Thyroid gland (tissue), 4 donors: ENCODE data around the gene RPS15. TPM values are rescaled to one million over a fixed set of nuclear protein-coding genes. Genes with fewer than 3 reads are reported as not detected.

ENCODE experiments used
- DNase-seq, 2 donors: peaks; one replicate each; pipeline ENCODE4 v3.0.0-alpha.2; 2019
- H3K27ac ChIP-seq, 3 donors: fragments of 200-600 bp; sonication (generic); 1 replicate in 2 of 3; 2 replicates in 1 of 3; pipeline ENCODE4 v1.5.1; 2016 to 2019; ENCODE audit warnings: mild to moderate bottlenecking in 1 of 3, moderate library complexity in 1 of 3
- H3K27me3 ChIP-seq: fragments of 200-600 bp; sonication (generic); one replicate; pipeline ENCODE4 v1.5.1; 2019
- H3K36me3 ChIP-seq, 2 donors: fragments of 200-600 bp; sonication (generic); one replicate each; pipeline ENCODE4 v1.5.1; 2016 to 2019
- H3K4me1 ChIP-seq, 2 donors: fragments of 200-600 bp; sonication (generic); one replicate each; pipeline ENCODE4 v1.5.1; 2017 to 2019
- H3K4me3 ChIP-seq, 3 donors: fragments of 200-600 bp; sonication (generic); replicated peaks in 1 of 3; 1 replicate in 2 of 3; 2 replicates in 1 of 3; pipeline ENCODE4 v1.5.1; 2016; ENCODE audit warnings: mild to moderate bottlenecking in 1 of 3
- H3K9me3 ChIP-seq: fragments of 200-600 bp; sonication (generic); one replicate; pipeline ENCODE4 v1.5.1; 2017
- CTCF ChIP-seq, 6 experiments: fragments of 200-600 bp in 3 of 6; fragments of 450-650 bp in 3 of 6; sonication (generic) in 3 of 6; IDR thresholded peaks; one replicate each; pipeline ENCODE4 v1.5.1; 2016 to 2019; ENCODE audit warnings: antibody characterized with exemption in 6 of 6, mild to moderate bottlenecking in 2 of 6, inconsistent platforms in 1 of 6, moderate library complexity in 1 of 6
- POLR2A ChIP-seq, 2 donors: fragments of 450-650 bp; IDR thresholded peaks; one replicate each; pipeline ENCODE4 v1.6.1; 2017; ENCODE audit warnings: antibody characterized with exemption in 2 of 2, mild to moderate bottlenecking in 2 of 2, moderate library complexity in 1 of 2
- WGBS, 2 donors: methylation state at CpG; one replicate each; pipeline ENCODE4 v1.1.5; 2017; 5-methylcytosine and 5-hydroxymethylcytosine counted together
- intact Hi-C: fragments of 100-400 bp; cut with DNase I; formaldehyde crosslinking; loops from one replicate; pipeline ENCODE4 v1.15.1; 2023
- total RNA-seq, 4 donors: library from RNA; depleted of rRNA; stranded (reverse); fragments of >200 nt; gene quantifications; one replicate each; pipeline ENCODE4 v1.2.3, GENCODE V29; 2016

The RPS15 gene
- 1,000 to 10,000 TPM; 1,760 to 2,977 (median 2,488) TPM for total RNA-seq

GRCh38 chr19:1438035-1438932, at the start of gene RPS15:
Gene RPS15 (plus strand): TSS chr19:1438396. CDS start chr19:1438426, 30 bp downstream.
- 4 to 5% methylated on average over 24 to 46 of the region's 100 CpGs for WGBS, 2 donors
- intact Hi-C loops = no loop called here
- Histone ChIP-seq H3K4me1 (peaks cover 9 to 18% of the 10 kb centered on the region in 2 donors), H3K36me3 (peaks cover 42 to 45% of the 10 kb centered on the region in 2 donors), H3K9me3 (no peaks in the 10 kb centered on the region), H3K4me3 (peak within 1 kb of the TSS; percentile 61 to 95 (median 63)), H3K27me3 (no peaks in the 10 kb centered on the region), H3K27ac (peak within 1 kb of the TSS; percentile 82 to 94 (median 93))
- TF ChIP-seq CTCF (IDR thresholded peaks at IDR 0.05) (peak; percentile 80 to 98 (median 92)), POLR2A (IDR thresholded peaks at IDR 0.05) (peak; percentile 20 to 92)
- peak; percentile 91 to 94 for DNase-seq

DNA sequence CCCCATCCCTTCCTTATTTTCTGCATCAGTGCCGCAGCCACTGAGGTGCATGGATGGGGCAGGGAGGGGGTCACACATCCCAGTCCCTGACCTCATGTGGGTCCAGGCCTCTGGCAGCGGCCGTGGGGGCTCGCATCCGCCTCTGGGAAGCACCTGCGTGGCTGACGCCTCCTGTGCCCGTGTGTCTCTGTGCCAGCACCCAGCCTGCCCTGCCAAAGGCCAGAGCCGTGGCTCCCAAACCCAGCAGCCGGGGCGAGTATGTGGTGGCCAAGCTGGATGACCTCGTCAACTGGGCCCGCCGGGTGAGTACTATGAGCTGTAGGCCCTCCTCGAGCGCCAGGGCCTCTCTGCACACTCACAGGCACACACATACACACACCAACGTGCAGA, 49.6 kb upstream of the RPS15 start:
- H3K4me1 ChIP-seq = peaks cover 11 to 18% of the 10 kb centered on the region in 2 donors
- no peak overlapping the region for H3K4me3 ChIP-seq
- TF ChIP-seq CTCF (IDR thresholded peaks at IDR 0.05) (no peak), POLR2A (IDR thresholded peaks at IDR 0.05) (no peak)
- H3K36me3 ChIP-seq = peaks cover 38% of the 10 kb centered on the region in 2 donors
- H3K9me3 ChIP-seq = no peaks in the 10 kb centered on the region
- WGBS, 2 donors = 89 to 97% methylated on average over 5 to 11 of the region's 17 CpGs
- H3K27ac ChIP-seq = no peak overlapping the region
- H3K27me3 ChIP-seq = no peaks in the 10 kb centered on the region
- intact Hi-C loops = no loop called here
- DNase-seq = no peak

GRCh38 chr19:1389033-1389940, 48.9 kb upstream of the RPS15 start:
- H3K36me3 ChIP-seq = peaks cover 38% of the 10 kb centered on the region in 2 donors

DNA sequence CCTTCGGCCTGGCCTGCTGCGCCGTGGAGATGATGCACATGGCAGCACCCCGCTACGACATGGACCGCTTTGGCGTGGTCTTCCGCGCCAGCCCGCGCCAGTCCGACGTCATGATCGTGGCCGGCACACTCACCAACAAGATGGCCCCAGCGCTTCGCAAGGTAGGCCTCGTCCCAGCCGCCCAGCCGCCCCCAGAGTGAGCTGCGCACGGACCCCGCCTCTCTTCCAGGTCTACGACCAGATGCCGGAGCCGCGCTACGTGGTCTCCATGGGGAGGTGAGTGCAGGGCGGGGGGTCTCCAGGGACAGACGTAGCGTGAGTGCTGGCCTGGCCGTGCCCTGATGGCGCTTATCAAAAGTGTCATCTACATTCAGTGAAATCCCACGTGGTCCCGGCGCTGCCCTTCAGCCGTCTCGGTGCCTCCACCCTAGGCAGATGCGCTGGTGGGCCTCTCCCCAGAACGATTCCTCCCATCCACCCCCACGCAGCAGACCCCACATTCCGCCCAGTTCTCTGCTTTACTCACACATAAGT, 47.2 kb upstream of the RPS15 start:
- Histone ChIP-seq H3K27ac (no peak overlapping the region), H3K9me3 (no peaks in the 10 kb centered on the region), H3K27me3 (no peaks in the 10 kb centered on the region), H3K36me3 (peaks cover 38 to 41% of the 10 kb centered on the region in 2 donors), H3K4me3 (no peak overlapping the region), H3K4me1 (peaks cover 0 to 3% of the 10 kb centered on the region in 2 donors)
- intact Hi-C loops = no loop called here
- TF ChIP-seq POLR2A (IDR thresholded peaks at IDR 0.05) (no peak), CTCF (IDR thresholded peaks at IDR 0.05) (no peak)
- WGBS, 2 donors = 96% methylated on average over 31 to 42 of the region's 42 CpGs
- no peak for DNase-seq

More at GRCh38 chr19:1389033-1389940, 48.9 kb upstream of the RPS15 start:
- 95% methylated on average over 38 to 39 of the region's 39 CpGs for WGBS, 2 donors
- no peaks in the 10 kb centered on the region for H3K9me3 ChIP-seq
- intact Hi-C loops = no loop called here
- H3K27me3 ChIP-seq = no peaks in the 10 kb centered on the region
- H3K4me1 ChIP-seq = peaks cover 11 to 18% of the 10 kb centered on the region in 2 donors
- TF ChIP-seq CTCF (IDR thresholded peaks at IDR 0.05) (no peak), POLR2A (IDR thresholded peaks at IDR 0.05) (no peak)
- H3K4me3 ChIP-seq = no peak overlapping the region
- no peak overlapping the region for H3K27ac ChIP-seq
- DNase-seq = no peak
